Measurements from ENCODE around the gene MEF2C. TPM values are rescaled to one million over a fixed set of nuclear protein-coding genes. Genes with fewer than 3 reads are reported as not detected.

MEF2C gene
- total RNA-seq, 1 donor from 2014 or later = 42.0 TPM

DNA sequence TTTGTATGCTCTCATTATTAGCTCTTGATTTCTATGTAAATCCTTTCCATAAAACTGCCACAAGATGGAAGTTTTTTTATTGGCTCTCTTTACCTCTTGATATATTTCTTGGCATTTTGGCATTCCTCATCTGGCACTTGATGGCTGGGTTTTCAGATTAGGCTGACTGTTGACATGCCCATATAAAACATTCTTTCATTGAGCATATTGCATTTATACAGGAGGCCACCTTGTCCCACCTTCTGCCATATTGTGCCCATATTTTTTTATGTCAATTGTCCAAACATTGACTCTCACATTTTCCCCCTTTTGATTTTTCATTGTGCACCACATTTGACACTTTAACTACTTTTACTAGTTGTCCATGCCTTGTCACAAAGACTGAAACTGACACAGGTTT is 182.9 kb downstream of the MEF2C start:
- H3K4me3 ChIP-seq = no peak overlapping the region
- no peak for TF ChIP-seq CTCF (IDR thresholded peaks at IDR 0.05)
- peaks cover 34% of the 10 kb centered on the region for H3K27me3 ChIP-seq (ENCODE audit: low read depth)
- ATAC-seq = no peak
- intact Hi-C loops (cut with DNase I) = no loop called here
- H3K27ac ChIP-seq = no peak overlapping the region
- H3K36me3 ChIP-seq = no peaks in the 10 kb centered on the region
- DNase-seq = no peak
- no peaks in the 10 kb centered on the region for H3K4me1 ChIP-seq
- no peaks in the 10 kb centered on the region for H3K9me3 ChIP-seq

- intact Hi-C loops (cut with DNase I) = no loop called here
- ATAC-seq = no peak
- H3K27me3 ChIP-seq (ENCODE audit: low read depth) = peaks cover 52% of the 10 kb centered on the region
These were observed 184.7 kb downstream of the MEF2C start for GRCh38 chr5:88698290-88698689.

GRCh38 chr5:88696466-88696865 is 186.5 kb downstream of the MEF2C start:
- TF ChIP-seq CTCF (IDR thresholded peaks at IDR 0.05) = no peak
- ATAC-seq (no peak), DNase-seq (no peak)
- intact Hi-C loops (cut with DNase I) = no loop called here
- Histone ChIP-seq H3K9me3 (no peaks in the 10 kb centered on the region), H3K27ac (no peak overlapping the region), H3K4me3 (no peak overlapping the region), H3K36me3 (no peaks in the 10 kb centered on the region), H3K27me3 (ENCODE audit: low read depth) (peaks cover 71% of the 10 kb centered on the region), H3K4me1 (peaks cover 17% of the 10 kb centered on the region)

More at GRCh38 chr5:88698290-88698689, 184.7 kb downstream of the MEF2C start:
- DNase-seq = no peak
- no peak overlapping the region for H3K27ac ChIP-seq
- TF ChIP-seq CTCF (IDR thresholded peaks at IDR 0.05) = no peak
- no peaks in the 10 kb centered on the region for H3K9me3 ChIP-seq
- peaks cover under 1% of the 10 kb centered on the region for H3K4me1 ChIP-seq
- H3K36me3 ChIP-seq = no peaks in the 10 kb centered on the region
- H3K4me3 ChIP-seq = no peak overlapping the region

DNA sequence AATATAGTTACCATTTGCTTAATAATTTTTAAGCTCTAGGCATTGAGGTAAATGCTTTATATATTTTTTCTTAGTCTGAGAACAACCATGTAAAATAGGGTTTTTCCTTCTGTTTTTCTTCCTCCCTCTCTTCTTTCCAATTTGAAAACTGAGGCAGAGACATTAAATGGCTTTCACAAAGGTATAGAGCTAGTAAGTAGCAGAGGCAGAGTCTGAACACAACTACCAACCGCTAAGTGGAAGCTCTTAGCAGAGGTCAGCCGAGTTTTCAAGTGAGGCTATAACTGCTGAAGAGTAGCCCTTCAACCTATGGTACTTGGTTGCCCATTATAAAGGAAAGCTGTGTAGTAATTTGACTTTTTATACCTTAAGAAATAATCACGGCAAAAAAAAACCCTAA is 187.1 kb downstream of the MEF2C start:
- intact Hi-C loops (cut with DNase I) = no loop called here
- no peaks in the 10 kb centered on the region for H3K9me3 ChIP-seq
- no peak overlapping the region for H3K4me3 ChIP-seq
- DNase-seq (no peak), ATAC-seq (no peak)
- H3K27ac ChIP-seq = no peak overlapping the region
- no peaks in the 10 kb centered on the region for H3K36me3 ChIP-seq
- H3K4me1 ChIP-seq = peaks cover 21% of the 10 kb centered on the region
- TF ChIP-seq CTCF (IDR thresholded peaks at IDR 0.05) = no peak
- H3K27me3 ChIP-seq (ENCODE audit: low read depth) = peaks cover 76% of the 10 kb centered on the region

DNA sequence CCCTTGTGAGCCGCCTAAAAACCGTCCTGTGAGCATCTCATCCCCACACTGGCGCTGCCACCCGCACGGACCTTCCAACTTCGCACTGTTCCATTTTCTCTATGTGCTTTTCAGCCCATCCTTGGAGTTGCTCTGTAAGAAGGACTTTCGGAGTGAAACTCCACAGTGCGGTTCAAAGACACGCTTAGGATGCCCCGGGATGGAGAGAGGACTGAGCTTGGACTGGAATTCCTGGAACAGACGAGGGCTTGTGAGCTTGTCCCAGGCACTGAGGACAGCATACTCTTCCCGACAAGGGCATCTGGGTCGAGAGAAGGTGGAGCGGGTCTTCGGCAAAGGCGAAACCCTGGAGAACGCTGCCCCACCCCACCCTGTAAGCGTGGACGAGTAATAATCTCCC is 187.8 kb downstream of the MEF2C start:
- Histone ChIP-seq H3K4me1 (peaks cover 27% of the 10 kb centered on the region), H3K4me3 (no peak overlapping the region), H3K36me3 (no peaks in the 10 kb centered on the region), H3K27me3 (ENCODE audit: low read depth) (peaks cover 83% of the 10 kb centered on the region), H3K9me3 (no peaks in the 10 kb centered on the region), H3K27ac (no peak overlapping the region)
- TF ChIP-seq CTCF (IDR thresholded peaks at IDR 0.05) = no peak
- intact Hi-C loops (cut with DNase I) = no loop called here
- DNase-seq (no peak), ATAC-seq (no peak)

Measured in lower lobe of right lung (tissue), 2 donors.